ENCODE measurements around the gene TNK1.

Gene TNK1

GRCh38 chr17:7343250-7343649, 37.6 kb upstream of the TNK1 start:
- POLR2A ChIA-PET: interaction anchor here (3.2 to 5.6 kb wide), 2 partner anchors 13 to 62 kb away, joined by 14 to 35 read pairs; partner anchors contain the start of genes NEURL4 and SLC2A4
- H3K4me1 ChIP-seq (ENCODE audit: control insufficient read depth, insufficient read depth, low read length): no peaks in the 10 kb centered on the region
- no peak for TF ChIP-seq ZNF148 (tag by site-specific recombination; IDR thresholded peaks at IDR 0.05; ENCODE audit: borderline replicate concordance)
- no peak for TF ChIP-seq ZNF791 (tag by site-specific recombination; IDR thresholded peaks at IDR 0.05)
- TF ChIP-seq, protein P1, sequence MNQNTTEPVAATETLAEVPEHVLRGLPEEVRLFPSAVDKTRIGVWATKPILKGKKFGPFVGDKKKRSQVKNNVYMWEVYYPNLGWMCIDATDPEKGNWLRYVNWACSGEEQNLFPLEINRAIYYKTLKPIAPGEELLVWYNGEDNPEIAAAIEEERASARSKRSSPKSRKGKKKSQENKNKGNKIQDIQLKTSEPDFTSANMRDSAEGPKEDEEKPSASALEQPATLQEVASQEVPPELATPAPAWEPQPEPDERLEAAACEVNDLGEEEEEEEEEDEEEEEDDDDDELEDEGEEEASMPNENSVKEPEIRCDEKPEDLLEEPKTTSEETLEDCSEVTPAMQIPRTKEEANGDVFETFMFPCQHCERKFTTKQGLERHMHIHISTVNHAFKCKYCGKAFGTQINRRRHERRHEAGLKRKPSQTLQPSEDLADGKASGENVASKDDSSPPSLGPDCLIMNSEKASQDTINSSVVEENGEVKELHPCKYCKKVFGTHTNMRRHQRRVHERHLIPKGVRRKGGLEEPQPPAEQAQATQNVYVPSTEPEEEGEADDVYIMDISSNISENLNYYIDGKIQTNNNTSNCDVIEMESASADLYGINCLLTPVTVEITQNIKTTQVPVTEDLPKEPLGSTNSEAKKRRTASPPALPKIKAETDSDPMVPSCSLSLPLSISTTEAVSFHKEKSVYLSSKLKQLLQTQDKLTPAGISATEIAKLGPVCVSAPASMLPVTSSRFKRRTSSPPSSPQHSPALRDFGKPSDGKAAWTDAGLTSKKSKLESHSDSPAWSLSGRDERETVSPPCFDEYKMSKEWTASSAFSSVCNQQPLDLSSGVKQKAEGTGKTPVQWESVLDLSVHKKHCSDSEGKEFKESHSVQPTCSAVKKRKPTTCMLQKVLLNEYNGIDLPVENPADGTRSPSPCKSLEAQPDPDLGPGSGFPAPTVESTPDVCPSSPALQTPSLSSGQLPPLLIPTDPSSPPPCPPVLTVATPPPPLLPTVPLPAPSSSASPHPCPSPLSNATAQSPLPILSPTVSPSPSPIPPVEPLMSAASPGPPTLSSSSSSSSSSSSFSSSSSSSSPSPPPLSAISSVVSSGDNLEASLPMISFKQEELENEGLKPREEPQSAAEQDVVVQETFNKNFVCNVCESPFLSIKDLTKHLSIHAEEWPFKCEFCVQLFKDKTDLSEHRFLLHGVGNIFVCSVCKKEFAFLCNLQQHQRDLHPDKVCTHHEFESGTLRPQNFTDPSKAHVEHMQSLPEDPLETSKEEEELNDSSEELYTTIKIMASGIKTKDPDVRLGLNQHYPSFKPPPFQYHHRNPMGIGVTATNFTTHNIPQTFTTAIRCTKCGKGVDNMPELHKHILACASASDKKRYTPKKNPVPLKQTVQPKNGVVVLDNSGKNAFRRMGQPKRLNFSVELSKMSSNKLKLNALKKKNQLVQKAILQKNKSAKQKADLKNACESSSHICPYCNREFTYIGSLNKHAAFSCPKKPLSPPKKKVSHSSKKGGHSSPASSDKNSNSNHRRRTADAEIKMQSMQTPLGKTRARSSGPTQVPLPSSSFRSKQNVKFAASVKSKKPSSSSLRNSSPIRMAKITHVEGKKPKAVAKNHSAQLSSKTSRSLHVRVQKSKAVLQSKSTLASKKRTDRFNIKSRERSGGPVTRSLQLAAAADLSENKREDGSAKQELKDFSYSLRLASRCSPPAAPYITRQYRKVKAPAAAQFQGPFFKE (tag by site-specific recombination; IDR thresholded peaks at IDR 0.05; ENCODE audit: borderline replicate concordance): no peak
- no peak for TF ChIP-seq TCF7L2 (IDR thresholded peaks at IDR 0.05; ENCODE audit: borderline replicate concordance, low read depth, low read length)
- no peak overlapping the region for H3K27ac ChIP-seq (ENCODE audit: extremely low read depth, low read depth, low read length)
- H3K4me3 ChIP-seq (ENCODE audit: low read depth, low read length): no peak overlapping the region
- CTCF ChIA-PET: interaction anchor here (0.6 to 5.8 kb wide), 8 partner anchors 10 to 315 kb away, joined by 3 to 50 read pairs (median 4); partner anchors contain the start of genes NEURL4 and SLC2A4
- no peaks in the 10 kb centered on the region for H3K9me3 ChIP-seq (ENCODE audit: control insufficient read depth, insufficient read depth, low read depth, low read length)
- H3K36me3 ChIP-seq (ENCODE audit: control insufficient read depth in 2 of 2, insufficient read depth in 1 of 2, low read length in 2 of 2): no peaks in the 10 kb centered on the region

- Histone ChIP-seq H3K27ac (ENCODE audit: extremely low read depth, low read depth, low read length) (no peak overlapping the region), H3K4me3 (ENCODE audit: low read depth, low read length) (no peak overlapping the region), H3K36me3 (ENCODE audit: control insufficient read depth in 2 of 2, insufficient read depth in 1 of 2, low read length in 2 of 2) (no peaks in the 10 kb centered on the region), H3K4me1 (ENCODE audit: control insufficient read depth, insufficient read depth, low read length) (peaks cover 11% of the 10 kb centered on the region), H3K9me3 (ENCODE audit: control insufficient read depth, insufficient read depth, low read depth, low read length) (no peaks in the 10 kb centered on the region)
- ChIA-PET CTCF (interaction anchor here (0.6 to 5.8 kb wide), 14 partner anchors 9 to 645 kb away, joined by 3 to 50 read pairs (median 5); partner anchors contain the start of genes ACADVL, ACAP1, DLG4 and NEURL4), POLR2A (interaction anchor here (4.4 kb wide), 1 partner anchor 17 kb away, joined by 25 read pairs; the partner anchor contains the start of gene NEURL4)
- TF ChIP-seq ZNF19 (tag by site-specific recombination; IDR thresholded peaks at IDR 0.05; ENCODE audit: low read depth): no peak
Measured at GRCh38 chr17:7346761-7347614, 33.9 kb upstream of the TNK1 start.

- Histone ChIP-seq H3K4me3 (ENCODE audit: low read depth, low read length) (no peak overlapping the region), H3K4me1 (ENCODE audit: control insufficient read depth, insufficient read depth, low read length) (peaks cover 14% of the 10 kb centered on the region), H3K9me3 (ENCODE audit: control insufficient read depth, insufficient read depth, low read depth, low read length) (no peaks in the 10 kb centered on the region), H3K27ac (ENCODE audit: extremely low read depth, low read depth, low read length) (no peak overlapping the region), H3K36me3 (ENCODE audit: control insufficient read depth in 2 of 2, insufficient read depth in 1 of 2, low read length in 2 of 2) (no peaks in the 10 kb centered on the region)
- ChIA-PET CTCF (interaction anchor here (0.6 to 3.5 kb wide), 11 partner anchors 19 to 646 kb away, joined by 3 to 29 read pairs (median 4); partner anchors contain the start of gene NEURL4), POLR2A (interaction anchor here (0.6 to 4.4 kb wide), 4 partner anchors 18 to 140 kb away, joined by 3 to 25 read pairs (median 4); partner anchors contain the start of genes NEURL4, TMEM256 and ZBTB4)
- TF ChIP-seq BCL11A (tag by site-specific recombination; IDR thresholded peaks at IDR 0.05; ENCODE audit: low read depth): no peak
- no peak for TF ChIP-seq ZNF660 (tag by site-specific recombination; IDR thresholded peaks at IDR 0.05)
- TF ChIP-seq ZNF214 (tag by site-specific recombination; IDR thresholded peaks at IDR 0.05; ENCODE audit: borderline replicate concordance): no peak
- TF ChIP-seq, protein P2, sequence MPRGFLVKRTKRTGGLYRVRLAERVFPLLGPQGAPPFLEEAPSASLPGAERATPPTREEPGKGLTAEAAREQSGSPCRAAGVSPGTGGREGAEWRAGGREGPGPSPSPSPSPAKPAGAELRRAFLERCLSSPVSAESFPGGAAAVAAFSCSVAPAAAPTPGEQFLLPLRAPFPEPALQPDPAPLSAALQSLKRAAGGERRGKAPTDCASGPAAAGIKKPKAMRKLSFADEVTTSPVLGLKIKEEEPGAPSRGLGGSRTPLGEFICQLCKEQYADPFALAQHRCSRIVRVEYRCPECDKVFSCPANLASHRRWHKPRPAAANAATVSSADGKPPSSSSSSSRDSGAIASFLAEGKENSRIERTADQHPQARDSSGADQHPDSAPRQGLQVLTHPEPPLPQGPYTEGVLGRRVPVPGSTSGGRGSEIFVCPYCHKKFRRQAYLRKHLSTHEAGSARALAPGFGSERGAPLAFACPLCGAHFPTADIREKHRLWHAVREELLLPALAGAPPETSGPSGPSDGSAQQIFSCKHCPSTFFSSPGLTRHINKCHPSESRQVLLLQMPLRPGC (tag by site-specific recombination; IDR thresholded peaks at IDR 0.05): no peak
- TF ChIP-seq ZNF792 (tag by site-specific recombination; IDR thresholded peaks at IDR 0.05): no peak
- no peak for TF ChIP-seq ZNF529 (tag by site-specific recombination; IDR thresholded peaks at IDR 0.05; ENCODE audit: insufficient replicate concordance)
- no peak for TF ChIP-seq ZNF155 (tag by site-specific recombination; IDR thresholded peaks at IDR 0.05)
- TF ChIP-seq ZFP41 (tag by site-specific recombination; IDR thresholded peaks at IDR 0.05; ENCODE audit: borderline replicate concordance): no peak
- peak; percentile 47; the same call in 1 of the 2 replicates for TF ChIP-seq GLIS2 (tag by site-specific recombination; IDR thresholded peaks at IDR 0.05)
Measured at GRCh38 chr17:7347630-7348477, 33.0 kb upstream of the TNK1 start.

Measured in HEK293 (cell line).